ENCODE measurements around the gene TM9SF4.

TM9SF4 gene

GRCh38 chr20:32209850-32210605 is 100.5 kb downstream of the TM9SF4 start:
- no peak for DNase-seq

DNA sequence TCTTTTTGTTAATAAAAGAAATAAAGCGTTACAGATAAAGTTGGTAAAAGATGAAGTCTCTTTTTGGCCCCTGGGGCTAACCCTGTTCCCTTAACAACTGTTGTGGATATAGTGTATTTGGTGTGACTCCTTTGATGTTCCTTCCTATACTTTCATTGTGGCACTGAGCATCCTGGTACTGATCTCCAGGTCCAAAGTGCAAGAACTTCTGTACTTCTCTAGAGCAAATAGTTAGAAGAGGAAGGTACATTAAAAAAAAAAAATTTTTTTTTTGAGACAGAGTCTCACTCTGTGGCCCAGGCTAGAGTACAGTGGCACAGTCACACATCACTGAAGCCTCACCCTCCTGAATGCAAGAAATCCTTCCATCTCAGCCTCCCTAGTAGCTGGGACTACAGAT is 104.4 kb downstream of the TM9SF4 start:
- DNase-seq, result no peak

DNA sequence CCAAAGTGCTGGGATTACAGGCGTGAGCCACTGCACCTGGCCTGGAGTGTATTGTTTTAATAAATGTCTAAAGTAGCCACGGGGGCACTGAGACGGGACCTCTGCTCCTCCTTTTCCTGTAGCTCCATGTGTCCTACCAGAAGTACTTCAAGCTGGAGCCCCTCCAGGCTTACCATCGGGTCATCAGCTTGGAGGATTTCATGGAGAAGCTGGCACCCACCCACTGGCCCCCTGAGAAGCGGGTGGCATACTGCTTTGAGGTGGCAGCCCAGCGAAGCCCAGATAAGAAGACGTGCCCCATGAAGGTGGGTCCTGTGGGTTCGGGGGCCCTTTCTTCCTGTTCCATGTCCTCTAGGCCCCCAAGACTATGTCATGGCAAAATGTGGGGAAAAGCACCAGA is 105.6 kb downstream of the TM9SF4 start:
- DNase-seq, result no peak

GRCh38 chr20:32215729-32216128 is 106.2 kb downstream of the TM9SF4 start:
- no peak for DNase-seq

- DNase-seq, result no peak
Measured at GRCh38 chr20:32216179-32217142, 106.9 kb downstream of the TM9SF4 start.

All from stimulated activated naive CD4-positive, alpha-beta T cell treated with Interleukin-2 at 50 U/mL for 16 hours (primary cell).